K562 (cell line): ENCODE data around the gene ETV7. TPM values are rescaled to one million over a fixed set of nuclear protein-coding genes. Genes with fewer than 3 reads are reported as not detected.

Experiments used
- ATAC-seq: fragments of 200-7000 bp; cut with Tn5 transposase; 3 replicates; pipeline ENCODE4 v1.9.1; 2020; ENCODE audit warnings: moderate library complexity
- BruUV-seq: library from RNA; stranded (reverse); fragments of 400-500 nt; replicated peaks from 2 replicates; lab custom pipeline; 2021; lab: Mats Ljungman, UMichigan
- CTCF ChIA-PET: fragments of 300-600 bp; formaldehyde crosslinking; extraction: SDS; loops from one replicate; lab custom pipeline; 2021; ENCODE audit warnings: low intra/inter-chr PET ratio; lab: Yijun Ruan, JAX
- POLR2A ChIA-PET: fragments of 300-600, 350-650 bp; sonication (Branson Sonifier 250); formaldehyde crosslinking; extraction: SDS; loops from one replicate; lab custom pipeline; 2021; ENCODE audit warnings: antibody characterized with exemption, inconsistent platforms; lab: Yijun Ruan, JAX
- DNase-seq, 4 experiments: peaks; one replicate each; pipeline versions ENCODE4 v3.0.0 to v3.0.0-alpha.2; 2011 to 2018; ENCODE audit warnings: low spot score in 3 of 4, mixed read lengths in 3 of 4; ENCODE audit errors: extremely low read depth in 1 of 4
- FAIRE-seq: peaks from 2 replicates; lab custom pipeline; 2011; peaks lifted over from hg19 to GRCh38; lab: Jason Lieb, UNC
- H2AFZ ChIP-seq: 2 replicates; pipeline ENCODE4 v1.6.0; 2011; ENCODE audit warnings: low read depth, low read length, control low read depth, inconsistent platforms
- H3K27ac ChIP-seq: fragments of 200-600 bp; 3 replicates; pipeline ENCODE4 v1.8.0; 2011; ENCODE audit warnings: low read depth, mild to moderate bottlenecking, control low read depth, inconsistent platforms, low read length, moderate library complexity, mixed read lengths; ENCODE audit errors: extremely low read depth
- H3K27me3 ChIP-seq, 2 experiments: fragments of 300-600 bp in 1 of 2; 2 replicates in 1 of 2; 3 replicates in 1 of 2; pipeline versions ENCODE4 v1.6.0 to v1.8.0; 2011; ENCODE audit warnings: inconsistent platforms in 2 of 2, low read length in 2 of 2, mild to moderate bottlenecking in 1 of 2, mixed read lengths in 1 of 2, moderate library complexity in 1 of 2; ENCODE audit not compliant: control insufficient read depth in 2 of 2, insufficient read depth in 2 of 2
- H3K36me3 ChIP-seq: fragments of 300-600 bp; 3 replicates; pipeline ENCODE4 v1.8.0; 2011; ENCODE audit warnings: mild to moderate bottlenecking, low read length, inconsistent platforms; ENCODE audit not compliant: control insufficient read depth, insufficient read depth
- H3K4me1 ChIP-seq, 2 experiments: fragments of 200-600 bp in 1 of 2; replicated peaks in 1 of 2; 2 replicates in 1 of 2; 3 replicates in 1 of 2; pipeline versions ENCODE4 v1.5.1 to v1.8.0; 2011; ENCODE audit warnings: inconsistent platforms in 2 of 2, low read length in 2 of 2, mild to moderate bottlenecking in 1 of 2, mixed read lengths in 1 of 2, moderate library complexity in 1 of 2; ENCODE audit not compliant: control insufficient read depth in 2 of 2, insufficient read depth in 2 of 2
- H3K4me2 ChIP-seq: 2 replicates; pipeline ENCODE4 v1.6.1; 2011; ENCODE audit warnings: low read length, control low read depth, inconsistent platforms, mixed read lengths; ENCODE audit not compliant: insufficient read depth
- H3K4me3 ChIP-seq: fragments of 200-600 bp; sonication (generic), shearing (Covaris generic); 2 replicates; pipeline ENCODE4 v1.5.1; 2016; ENCODE audit warnings: control low read depth, inconsistent platforms
- H3K79me2 ChIP-seq: fragments of 200-600 bp; 3 replicates; pipeline ENCODE4 v1.8.0; 2011; ENCODE audit warnings: low read length, inconsistent platforms; ENCODE audit not compliant: control insufficient read depth, insufficient read depth
- H3K9ac ChIP-seq, 2 experiments: 2 replicates each; pipeline versions ENCODE4 v1.6.0 to v1.6.1; 2011; ENCODE audit warnings: low read depth in 2 of 2, low read length in 2 of 2, control low read depth in 1 of 2, inconsistent platforms in 1 of 2, mild to moderate bottlenecking in 1 of 2, mixed read lengths in 1 of 2; ENCODE audit not compliant: insufficient read depth in 1 of 2
- H3K9me1 ChIP-seq: one replicate; pipeline ENCODE4 v1.6.0; 2011; ENCODE audit warnings: inconsistent platforms, mild to moderate bottlenecking, low read length, moderate library complexity; ENCODE audit not compliant: control insufficient read depth, insufficient read depth
- H3K9me3 ChIP-seq: replicated peaks from 2 replicates; pipeline ENCODE4 v1.5.1; 2011; ENCODE audit warnings: low read depth, low read length, inconsistent platforms; ENCODE audit not compliant: control insufficient read depth, insufficient read depth
- H4K20me1 ChIP-seq: replicated peaks from 2 replicates; pipeline ENCODE4 v1.6.1; 2011; ENCODE audit warnings: low read length, inconsistent platforms, mixed read lengths; ENCODE audit not compliant: control insufficient read depth, insufficient read depth
- BCOR ChIP-seq: fragments of 450-650 bp; IDR thresholded peaks from 2 replicates; pipeline ENCODE4 v1.6.1; 2016
- ETV6 ChIP-seq, 3 experiments: fragments of 150-350 bp in 1 of 3; sonication (generic) in 1 of 3; formaldehyde crosslinking in 1 of 3; IDR thresholded peaks; 2 replicates each; pipeline versions ENCODE4 v1.6.1 to v1.8.0; 2014 to 2022; ENCODE audit warnings: borderline replicate concordance in 2 of 3, low read depth in 2 of 3, antibody characterized with exemption in 1 of 3, low read length in 1 of 3, mild to moderate bottlenecking in 1 of 3, missing genetic modification reagents in 1 of 3
- EZH2 ChIP-seq: IDR thresholded peaks from 2 replicates; pipeline ENCODE4 v1.6.1; 2012; ENCODE audit warnings: low read depth, mild to moderate bottlenecking, inconsistent platforms, low read length, borderline replicate concordance
- HDAC2 ChIP-seq: fragments of 450-650 bp; IDR thresholded peaks from 2 replicates; pipeline ENCODE4 v1.6.1; 2016; ENCODE audit warnings: mild to moderate bottlenecking
- IRF2 ChIP-seq: sonication (generic); formaldehyde crosslinking; IDR thresholded peaks from 2 replicates; pipeline ENCODE4 v1.8.1; 2022; ENCODE audit warnings: mild to moderate bottlenecking, missing genetic modification reagents
- JUNB ChIP-seq: fragments of 450-650 bp; formaldehyde crosslinking; conservative IDR thresholded peaks from 2 replicates; pipeline ENCODE4 v1.4.0; 2020; ENCODE audit warnings: mild to moderate bottlenecking
- KDM1A ChIP-seq, 2 experiments: fragments of 450-650 bp; IDR thresholded peaks; 2 replicates each; pipeline ENCODE4 v1.6.1; 2016; ENCODE audit warnings: mild to moderate bottlenecking in 2 of 2
- MEIS2 ChIP-seq: fragments of 450-650 bp; IDR thresholded peaks from 2 replicates; pipeline ENCODE4 v1.6.1; 2014; ENCODE audit warnings: mild to moderate bottlenecking; ENCODE audit not compliant: partially characterized antibody
- PHB2 ChIP-seq: fragments of 450-650 bp; IDR thresholded peaks from 2 replicates; pipeline ENCODE4 v1.6.1; 2017; ENCODE audit warnings: low read depth
- RCOR1 ChIP-seq, 2 experiments: IDR thresholded peaks; 2 replicates each; pipeline ENCODE4 v1.6.1; 2012; ENCODE audit warnings: low read depth in 2 of 2, low read length in 2 of 2, borderline replicate concordance in 1 of 2, improper control_type of control experiment in 1 of 2
- SMARCA5 ChIP-seq: fragments of 450-650 bp; IDR thresholded peaks from 2 replicates; pipeline ENCODE4 v1.6.1; 2016
- TCF7 ChIP-seq: sonication (generic); IDR thresholded peaks from 2 replicates; pipeline ENCODE4 v1.6.1; 2016; ENCODE audit warnings: antibody characterized with exemption, borderline replicate concordance
- TFAP4 ChIP-seq: sonication (generic); formaldehyde crosslinking; IDR thresholded peaks from 2 replicates; pipeline ENCODE4 v1.8.0; 2022; ENCODE audit warnings: missing genetic modification reagents, mild to moderate bottlenecking, moderate library complexity, borderline replicate concordance
- ZFP36 ChIP-seq: fragments of 150-350 bp; IDR thresholded peaks from 2 replicates; pipeline ENCODE4 v1.6.1; 2018; ENCODE audit warnings: low read length, low read depth; ENCODE audit not compliant: partially characterized antibody
- ZNF12 ChIP-seq: sonication (generic); formaldehyde crosslinking; IDR thresholded peaks from 2 replicates; pipeline ENCODE4 v1.4.0; 2020; ENCODE audit warnings: mild to moderate bottlenecking, missing genetic modification reagents
- ZNF121 ChIP-seq: sonication (generic); formaldehyde crosslinking; conservative IDR thresholded peaks from 2 replicates; pipeline ENCODE4 v1.8.0; 2022; ENCODE audit warnings: missing genetic modification reagents
- WGBS: fragments of 100-300 bp; shearing (Covaris generic); methylation state at CpG from one replicate; pipeline ENCODE4 v1.1.6; 2016; ENCODE audit warnings: low coverage, mixed read lengths; ENCODE audit not compliant: insufficient coverage; ENCODE audit errors: missing lambda C conversion rate; 5-methylcytosine and 5-hydroxymethylcytosine counted together
- in situ Hi-C: fragments of 300-500 bp; cut with MboI; formaldehyde crosslinking; loops from 4 replicates; pipeline ENCODE4 v1.15.0; 2018; ENCODE audit warnings: inconsistent platforms, mixed read lengths
- intact Hi-C: fragments of 100-400 bp; cut with micrococcal nuclease; formaldehyde crosslinking; loops from 2 replicates; pipeline ENCODE4 v1.14.2; 2022
- polyA plus RNA-seq, 8 experiments: library from polyadenylated mRNA; depleted of rRNA in 4 of 8; stranded (reverse) in 5 of 8; unstranded in 3 of 8; fragments of >200 nt; fragmentation: Nextera tagmentation in 2 of 8; fragmentation: Illumina TruSeq in 1 of 8; extraction: Ambion mirVana in 2 of 8; extraction: Trizol in 1 of 8; gene quantifications; 2 replicates each; pipeline versions ENCODE4 v1.2.1 to v1.2.3, GENCODE V29; 2011 to 2014; ENCODE audit warnings: inconsistent platforms in 1 of 8, missing spikeins in 1 of 8
- total RNA-seq, 7 experiments: library from RNA; depleted of rRNA in 6 of 7; stranded (reverse); fragments of >200 nt in 6 of 7; fragmentation: Illumina TruSeq in 2 of 7; extraction: Trizol in 2 of 7; gene quantifications; 2 replicates each; pipeline versions ENCODE4 v1.2.1 to v1.2.3, GENCODE V29; 2011 to 2021; ENCODE audit warnings: low replicate concordance in 1 of 7

Gene ETV7
- total and polyA plus RNA-seq, 9 of the 15 experiments (the other 6 are each of a cell fraction or from before 2014, with no cell fraction given), result 0.07 to 0.22 (median 0.14) TPM; not detected in 3

DNA sequence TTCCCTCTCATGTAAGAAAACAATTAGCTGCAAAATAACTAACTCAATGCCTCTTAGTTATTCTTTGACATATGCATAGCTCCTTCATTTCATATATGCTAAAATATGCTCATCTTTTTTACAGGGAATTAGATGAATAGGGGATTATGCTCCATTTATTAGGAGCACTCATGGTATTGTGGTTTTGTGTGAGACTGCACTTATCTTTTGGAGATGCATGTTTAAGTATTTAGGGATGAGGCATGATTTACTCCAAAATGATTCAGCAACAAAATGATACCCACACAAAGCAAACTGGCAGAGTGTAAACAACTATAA is 59.6 kb downstream of the ETV7 start:
- POLR2A ChIA-PET, result no interaction called here
- CTCF ChIA-PET, result no interaction called here
- Histone ChIP-seq H3K36me3 (no peaks in the 10 kb centered on the region), H3K27ac (no peak overlapping the region), H3K79me2 (no peaks in the 10 kb centered on the region), H3K9ac (no peak overlapping the region), H3K4me2 (no peak overlapping the region), H4K20me1 (peaks cover 4% of the 10 kb centered on the region; the same call in 1 of the 2 replicates), H3K27me3 (peaks cover 48 to 86% of the 10 kb centered on the region in 2 experiments), H2AFZ (no peak overlapping the region), H3K9me1 (no peaks in the 10 kb centered on the region), H3K9me3 (no peaks in the 10 kb centered on the region), H3K4me1 (peaks cover 0 to 8% of the 10 kb centered on the region in 2 experiments; a peak in 1 of 5 replicates), H3K4me3 (no peak overlapping the region)
- intact Hi-C loops (no loop called here), in situ Hi-C loops (no loop called here)
- no peak for DNase-seq
- no TSS peak for BruUV-seq
- ATAC-seq, result no peak
- no peak for FAIRE-seq
- TF ChIP-seq MEIS2 (no peak), ZNF12 (no peak), EZH2 (no peak), PHB2 (no peak)

- Histone ChIP-seq H3K27ac (no peak overlapping the region), H3K9me3 (no peaks in the 10 kb centered on the region), H4K20me1 (peaks cover 4% of the 10 kb centered on the region; the same call in 1 of the 2 replicates), H3K4me1 (peaks cover 0 to 8% of the 10 kb centered on the region in 2 experiments; a peak in 1 of 5 replicates), H3K4me2 (no peak overlapping the region), H3K9me1 (no peaks in the 10 kb centered on the region), H3K36me3 (no peaks in the 10 kb centered on the region), H3K27me3 (peaks cover 43 to 88% of the 10 kb centered on the region in 2 experiments), H3K79me2 (no peaks in the 10 kb centered on the region), H3K9ac (no peak overlapping the region), H3K4me3 (no peak overlapping the region), H2AFZ (no peak overlapping the region)
- in situ Hi-C loops, result no loop called here
- ATAC-seq (no peak), DNase-seq (no peak), FAIRE-seq (peak; percentile 23)
- CTCF ChIA-PET, result no interaction called here
- BruUV-seq, result no TSS peak
- WGBS, result 1% methylated on average over 6 of the region's 6 CpGs
- POLR2A ChIA-PET, result interaction anchor here (1.5 kb wide), 1 partner anchor 23 kb away, joined by 4 read pairs; no protein-coding TSS in a partner anchor
- intact Hi-C loops, result no loop called here
- TF ChIP-seq HDAC2 (peak; percentile 69; the same call in 1 of the 2 replicates), IRF2 (CRISPR knock-in tag) (no peak), ZFP36 (peak; percentile 73), SMARCA5 (0 out of 2 replicates have a peak, but pooled peaks have one; percentile 60), ETV6 (IDR thresholded peaks at IDR 0.05; ENCODE audit: borderline replicate concordance in 1 of 2, low read depth in 2 of 2, low read length in 1 of 2) (no peak), ETV6 (CRISPR knock-in tag; IDR thresholded peaks at IDR 0.05; ENCODE audit: borderline replicate concordance) (no peak), ZNF121 (no peak), RCOR1 (IDR thresholded peaks at IDR 0.05; ENCODE audit: borderline replicate concordance in 1 of 2, low read depth in 2 of 2, low read length in 2 of 2) (0 out of 4 replicates have a peak, but pooled peaks of 1 of the 2 experiments have one; percentile 29), TCF7 (no peak), TFAP4 (CRISPR knock-in tag) (no peak), KDM1A (IDR thresholded peaks at IDR 0.05) (peak; percentile 63 to 86), BCOR (peak; percentile 93), JUNB (CRISPR knock-in tag) (no peak)
These were observed 60.1 kb downstream of the ETV7 start for GRCh38 chr6:36327226-36327918.
